GM12874 (cell line): Measurements from ENCODE around the gene MYBBP1A.

Experiments used
- CTCF ChIP-seq: IDR thresholded peaks from 2 replicates; pipeline ENCODE4 v1.5.1; 2011; ENCODE audit warnings: low read depth, mild to moderate bottlenecking, control low read depth, low read length, moderate library complexity; ENCODE audit not compliant: insufficient read depth

The MYBBP1A gene

GRCh38 chr17:4507361-4508111 lies 47.6 kb downstream of the MYBBP1A start:
- no peak for TF ChIP-seq CTCF

- TF ChIP-seq CTCF: no peak
These were observed 48.3 kb downstream of the MYBBP1A start for GRCh38 chr17:4506892-4507291.

- no peak for TF ChIP-seq CTCF
These were observed 48.9 kb downstream of the MYBBP1A start for GRCh38 chr17:4506175-4506813.

GRCh38 chr17:4505187-4505586 lies 50.0 kb downstream of the MYBBP1A start:
- TF ChIP-seq CTCF: no peak

- TF ChIP-seq CTCF: no peak
These were observed 51.0 kb downstream of the MYBBP1A start for GRCh38 chr17:4504188-4504587.

- no peak for TF ChIP-seq CTCF
These were observed 51.7 kb downstream of the MYBBP1A start for GRCh38 chr17:4503283-4504025.

- TF ChIP-seq CTCF: no peak
These were observed 52.6 kb downstream of the MYBBP1A start for GRCh38 chr17:4502466-4503154.
